ENCODE data around the gene PREB. TPM values are rescaled to one million over a fixed set of nuclear protein-coding genes. Genes with fewer than 3 reads are reported as not detected.

Gene PREB
- total RNA-seq, 1 donor from 2014 or later: 35.5 TPM

DNA sequence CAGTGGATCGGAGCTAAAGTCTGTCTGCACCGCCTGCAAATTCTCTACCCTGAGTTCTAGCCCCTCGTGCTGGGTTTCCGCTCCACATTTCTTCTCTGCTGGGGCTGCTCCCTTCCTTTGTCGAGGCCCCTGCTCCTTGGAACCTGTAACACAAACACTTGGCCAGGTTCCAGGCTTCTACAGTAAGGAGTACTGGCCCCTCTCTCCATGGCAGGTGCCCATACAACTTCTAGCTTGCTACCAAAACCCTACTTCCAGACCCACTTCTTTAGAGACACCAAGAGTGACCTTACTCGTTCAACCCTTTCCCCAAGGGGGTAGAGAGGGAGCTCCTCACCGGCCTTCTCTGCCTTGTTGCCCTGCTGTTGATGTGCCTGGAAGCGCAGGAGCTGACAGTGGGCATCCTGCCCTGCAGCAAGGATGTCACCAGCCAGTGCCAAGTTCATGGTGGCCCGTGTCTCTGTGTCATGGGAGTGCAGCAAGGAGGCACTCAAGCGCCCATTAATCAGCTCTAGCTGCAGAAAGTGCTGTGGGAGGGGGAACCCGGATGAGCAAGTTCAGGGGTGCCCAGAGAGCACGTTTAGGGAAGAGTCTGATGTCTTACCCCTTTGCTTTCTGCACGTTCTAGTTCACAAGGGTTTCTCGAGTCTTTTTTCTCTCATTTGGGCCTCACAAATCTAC is 1.1 kb downstream of the PREB start:
- peaks cover 8% of the 10 kb centered on the region for H3K4me1 Mint-ChIP-seq (ENCODE audit: low read depth, unreplicated experiment)
- TF ChIP-seq, protein P1, sequence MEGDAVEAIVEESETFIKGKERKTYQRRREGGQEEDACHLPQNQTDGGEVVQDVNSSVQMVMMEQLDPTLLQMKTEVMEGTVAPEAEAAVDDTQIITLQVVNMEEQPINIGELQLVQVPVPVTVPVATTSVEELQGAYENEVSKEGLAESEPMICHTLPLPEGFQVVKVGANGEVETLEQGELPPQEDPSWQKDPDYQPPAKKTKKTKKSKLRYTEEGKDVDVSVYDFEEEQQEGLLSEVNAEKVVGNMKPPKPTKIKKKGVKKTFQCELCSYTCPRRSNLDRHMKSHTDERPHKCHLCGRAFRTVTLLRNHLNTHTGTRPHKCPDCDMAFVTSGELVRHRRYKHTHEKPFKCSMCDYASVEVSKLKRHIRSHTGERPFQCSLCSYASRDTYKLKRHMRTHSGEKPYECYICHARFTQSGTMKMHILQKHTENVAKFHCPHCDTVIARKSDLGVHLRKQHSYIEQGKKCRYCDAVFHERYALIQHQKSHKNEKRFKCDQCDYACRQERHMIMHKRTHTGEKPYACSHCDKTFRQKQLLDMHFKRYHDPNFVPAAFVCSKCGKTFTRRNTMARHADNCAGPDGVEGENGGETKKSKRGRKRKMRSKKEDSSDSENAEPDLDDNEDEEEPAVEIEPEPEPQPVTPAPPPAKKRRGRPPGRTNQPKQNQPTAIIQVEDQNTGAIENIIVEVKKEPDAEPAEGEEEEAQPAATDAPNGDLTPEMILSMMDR (IDR thresholded peaks at IDR 0.05; ENCODE audit: partially characterized antibody, unreplicated experiment): no peak
- no peak for DNase-seq
- peaks cover 8% of the 10 kb centered on the region for H3K9me3 Mint-ChIP-seq (ENCODE audit: unreplicated experiment)
- no peaks in the 10 kb centered on the region for H3K36me3 Mint-ChIP-seq (ENCODE audit: unreplicated experiment)
- peaks cover 15% of the 10 kb centered on the region for H3K27me3 Mint-ChIP-seq (ENCODE audit: unreplicated experiment)
- no peak overlapping the region for H3K27ac Mint-ChIP-seq (ENCODE audit: unreplicated experiment)
- H3K4me3 Mint-ChIP-seq (ENCODE audit: unreplicated experiment): peak overlapping the region; percentile 90

DNA sequence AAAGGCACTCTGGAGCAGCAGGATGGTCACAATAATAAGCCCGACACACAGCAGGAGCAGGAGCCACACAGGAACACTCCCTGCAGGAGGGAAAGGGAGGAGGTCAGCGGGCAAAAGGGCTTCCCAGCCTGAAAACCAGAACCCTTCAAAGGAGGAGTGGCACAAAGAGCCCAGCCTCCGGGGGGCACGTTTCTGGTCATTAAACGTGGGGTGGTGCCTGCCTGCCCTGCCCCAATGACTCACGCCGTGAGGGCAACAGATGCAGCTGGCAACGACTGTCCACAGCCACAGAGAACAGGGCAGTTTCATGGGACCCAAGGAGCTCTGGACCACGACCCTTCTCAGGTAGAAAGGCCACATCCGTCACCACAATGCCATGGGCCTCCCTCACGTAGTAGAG is 3.0 kb downstream of the PREB start:
- peaks cover 8% of the 10 kb centered on the region for H3K9me3 Mint-ChIP-seq (ENCODE audit: unreplicated experiment)
- TF ChIP-seq, protein P1 (IDR thresholded peaks at IDR 0.05; ENCODE audit: partially characterized antibody, unreplicated experiment): no peak
- H3K36me3 Mint-ChIP-seq (ENCODE audit: unreplicated experiment): no peaks in the 10 kb centered on the region
- DNase-seq: no peak
- H3K27ac Mint-ChIP-seq (ENCODE audit: unreplicated experiment): no peak overlapping the region
- H3K27me3 Mint-ChIP-seq (ENCODE audit: unreplicated experiment): peaks cover 15% of the 10 kb centered on the region
- H3K4me1 Mint-ChIP-seq (ENCODE audit: low read depth, unreplicated experiment): peaks cover 8% of the 10 kb centered on the region
- H3K4me3 Mint-ChIP-seq (ENCODE audit: unreplicated experiment): no peak overlapping the region

DNA sequence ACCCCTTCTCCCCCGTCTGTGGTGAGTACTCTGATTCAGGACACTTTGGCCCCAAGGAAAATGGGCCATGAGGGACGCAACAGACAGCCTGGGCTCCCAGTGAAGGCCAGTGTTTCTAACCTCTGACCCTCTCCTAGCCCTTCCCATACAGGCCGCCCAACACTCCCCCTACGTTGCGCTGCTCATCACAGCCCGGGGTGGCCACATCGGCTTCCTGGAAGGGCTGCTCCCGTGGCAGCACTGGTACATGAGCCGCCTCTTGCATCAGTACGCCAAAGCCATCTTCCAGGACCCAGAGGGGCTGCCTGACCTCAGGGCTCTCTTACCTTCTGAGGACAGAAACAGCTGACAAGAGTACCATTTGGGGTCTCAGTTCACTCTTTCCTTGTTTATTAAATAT is 4.0 kb downstream of the PREB start:
- H3K9me3 Mint-ChIP-seq (ENCODE audit: unreplicated experiment): peaks cover 5% of the 10 kb centered on the region
- no peak for DNase-seq
- peaks cover 12% of the 10 kb centered on the region for H3K27me3 Mint-ChIP-seq (ENCODE audit: unreplicated experiment)
- H3K4me1 Mint-ChIP-seq (ENCODE audit: low read depth, unreplicated experiment): peaks cover 8% of the 10 kb centered on the region
- no peak overlapping the region for H3K4me3 Mint-ChIP-seq (ENCODE audit: unreplicated experiment)
- H3K27ac Mint-ChIP-seq (ENCODE audit: unreplicated experiment): no peak overlapping the region
- TF ChIP-seq, protein P1 (IDR thresholded peaks at IDR 0.05; ENCODE audit: partially characterized antibody, unreplicated experiment): no peak
- no peaks in the 10 kb centered on the region for H3K36me3 Mint-ChIP-seq (ENCODE audit: unreplicated experiment)

DNA sequence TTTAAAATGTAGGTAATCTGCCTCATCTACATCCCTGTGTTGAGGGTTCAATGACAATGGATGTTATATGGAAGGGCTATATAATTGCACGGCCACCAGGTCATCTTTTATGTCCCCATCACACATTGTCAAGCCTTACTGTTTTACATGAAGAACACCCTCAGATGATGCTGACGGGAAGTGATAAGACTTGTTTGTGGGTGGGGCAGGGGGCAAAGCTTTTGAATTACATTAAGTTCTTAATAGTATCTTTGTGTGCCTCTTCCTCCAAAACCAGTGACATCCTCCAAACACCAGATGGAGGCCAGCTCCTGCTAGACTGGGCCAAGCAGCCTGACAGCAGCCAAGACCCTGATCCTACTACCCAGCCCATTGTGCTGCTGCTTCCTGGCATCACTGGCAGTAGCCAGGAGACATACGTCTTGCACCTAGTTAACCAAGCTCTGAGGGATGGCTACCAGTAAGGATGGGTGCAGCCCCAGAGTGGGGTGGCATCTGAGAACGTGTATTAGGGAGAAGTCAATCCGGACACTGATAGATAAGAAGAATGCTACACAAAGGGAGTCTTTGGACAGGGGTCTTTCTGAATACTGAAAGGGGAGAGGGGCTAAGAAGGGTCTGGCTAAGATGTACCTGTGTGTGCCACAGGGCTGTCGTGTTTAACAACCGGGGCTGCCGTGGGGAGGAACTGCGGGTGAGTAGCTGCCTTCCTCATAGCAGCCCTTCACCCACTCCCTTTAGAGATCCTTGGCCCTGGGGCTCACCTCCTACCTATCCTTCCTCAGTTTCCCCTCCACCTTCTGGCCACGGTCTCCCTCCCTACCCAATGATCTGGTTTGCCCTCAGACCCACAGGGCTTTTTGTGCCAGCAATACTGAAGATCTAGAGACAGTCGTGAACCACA is 5.5 kb downstream of the PREB start:
- DNase-seq: no peak
- no peaks in the 10 kb centered on the region for H3K36me3 Mint-ChIP-seq (ENCODE audit: unreplicated experiment)
- H3K4me3 Mint-ChIP-seq (ENCODE audit: unreplicated experiment): no peak overlapping the region
- peaks cover 3% of the 10 kb centered on the region for H3K9me3 Mint-ChIP-seq (ENCODE audit: unreplicated experiment)
- H3K27me3 Mint-ChIP-seq (ENCODE audit: unreplicated experiment): peaks cover 10% of the 10 kb centered on the region
- no peak overlapping the region for H3K27ac Mint-ChIP-seq (ENCODE audit: unreplicated experiment)
- H3K4me1 Mint-ChIP-seq (ENCODE audit: low read depth, unreplicated experiment): peaks cover 8% of the 10 kb centered on the region
- TF ChIP-seq, protein P1 (IDR thresholded peaks at IDR 0.05; ENCODE audit: partially characterized antibody, unreplicated experiment): no peak
